ENCODE measurements around the gene PKNOX2. TPM values are rescaled to one million over a fixed set of nuclear protein-coding genes. Genes with fewer than 3 reads are reported as not detected.

Gene PKNOX2
- total and polyA plus RNA-seq, 10 of the 15 experiments (the other 5 are each of a cell fraction or from before 2014, with no cell fraction given), result not detected

DNA sequence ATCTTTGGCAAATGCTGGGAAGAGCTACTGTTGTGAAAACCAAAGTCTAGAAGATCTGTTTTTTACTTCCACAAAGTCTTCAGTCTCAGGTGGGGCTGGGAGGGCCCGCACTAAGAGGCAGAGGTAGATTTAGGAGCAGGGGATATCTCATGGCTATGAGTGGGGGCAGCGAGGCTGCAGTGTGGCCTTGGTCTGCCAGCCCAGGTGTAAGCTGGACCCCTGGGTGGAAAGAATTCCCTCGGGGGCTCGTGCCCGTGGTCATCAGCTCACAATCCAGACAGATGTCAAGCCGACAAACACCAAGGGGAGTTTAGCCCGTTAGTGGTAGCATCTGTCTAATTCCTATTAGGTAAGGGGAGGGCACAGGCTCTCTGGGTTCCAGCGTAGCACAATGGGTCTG lies 9.0 kb downstream of the PKNOX2 start (continued):
- TF ChIP-seq, protein P1, sequence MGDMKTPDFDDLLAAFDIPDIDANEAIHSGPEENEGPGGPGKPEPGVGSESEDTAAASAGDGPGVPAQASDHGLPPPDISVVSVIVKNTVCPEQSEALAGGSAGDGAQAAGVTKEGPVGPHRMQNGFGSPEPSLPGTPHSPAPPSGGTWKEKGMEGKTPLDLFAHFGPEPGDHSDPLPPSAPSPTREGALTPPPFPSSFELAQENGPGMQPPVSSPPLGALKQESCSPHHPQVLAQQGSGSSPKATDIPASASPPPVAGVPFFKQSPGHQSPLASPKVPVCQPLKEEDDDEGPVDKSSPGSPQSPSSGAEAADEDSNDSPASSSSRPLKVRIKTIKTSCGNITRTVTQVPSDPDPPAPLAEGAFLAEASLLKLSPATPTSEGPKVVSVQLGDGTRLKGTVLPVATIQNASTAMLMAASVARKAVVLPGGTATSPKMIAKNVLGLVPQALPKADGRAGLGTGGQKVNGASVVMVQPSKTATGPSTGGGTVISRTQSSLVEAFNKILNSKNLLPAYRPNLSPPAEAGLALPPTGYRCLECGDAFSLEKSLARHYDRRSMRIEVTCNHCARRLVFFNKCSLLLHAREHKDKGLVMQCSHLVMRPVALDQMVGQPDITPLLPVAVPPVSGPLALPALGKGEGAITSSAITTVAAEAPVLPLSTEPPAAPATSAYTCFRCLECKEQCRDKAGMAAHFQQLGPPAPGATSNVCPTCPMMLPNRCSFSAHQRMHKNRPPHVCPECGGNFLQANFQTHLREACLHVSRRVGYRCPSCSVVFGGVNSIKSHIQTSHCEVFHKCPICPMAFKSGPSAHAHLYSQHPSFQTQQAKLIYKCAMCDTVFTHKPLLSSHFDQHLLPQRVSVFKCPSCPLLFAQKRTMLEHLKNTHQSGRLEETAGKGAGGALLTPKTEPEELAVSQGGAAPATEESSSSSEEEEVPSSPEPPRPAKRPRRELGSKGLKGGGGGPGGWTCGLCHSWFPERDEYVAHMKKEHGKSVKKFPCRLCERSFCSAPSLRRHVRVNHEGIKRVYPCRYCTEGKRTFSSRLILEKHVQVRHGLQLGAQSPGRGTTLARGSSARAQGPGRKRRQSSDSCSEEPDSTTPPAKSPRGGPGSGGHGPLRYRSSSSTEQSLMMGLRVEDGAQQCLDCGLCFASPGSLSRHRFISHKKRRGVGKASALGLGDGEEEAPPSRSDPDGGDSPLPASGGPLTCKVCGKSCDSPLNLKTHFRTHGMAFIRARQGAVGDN (IDR thresholded peaks at IDR 0.05), result no peak

DNA sequence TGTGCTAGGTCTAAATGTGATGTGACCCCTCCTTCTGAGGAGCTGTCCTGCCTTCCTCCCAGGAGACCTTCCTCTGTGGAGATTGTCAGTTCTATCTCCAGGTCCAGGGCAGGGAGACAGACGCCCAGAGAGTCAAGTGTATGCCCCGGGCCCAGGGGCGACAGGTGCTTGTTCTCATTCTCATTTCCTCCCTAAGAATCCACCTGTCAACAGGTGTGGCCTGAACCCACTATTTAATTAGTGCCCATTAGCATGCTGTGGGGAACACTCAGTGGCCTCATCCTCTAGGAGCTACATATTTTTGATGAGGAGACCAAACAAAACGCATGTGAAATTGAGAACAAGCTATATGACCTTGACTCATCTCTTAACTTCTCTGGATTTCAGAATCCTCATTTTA lies 9.5 kb downstream of the PKNOX2 start:
- ChIA-PET POLR2A (no interaction called here), RAD21 (ENCODE audit: unreplicated experiment) (no interaction called here), SMC1A (ENCODE audit: uncharacterized antibody, unreplicated experiment) (no interaction called here), CTCF (no interaction called here)
- no peak overlapping the region for H2AFZ ChIP-seq (ENCODE audit: control insufficient read depth, low read depth, low read length)
- no peak for ATAC-seq
- intact Hi-C loops (cut with micrococcal nuclease; ENCODE audit: unreplicated experiment), result no loop called here
- in situ Hi-C loops (cut with MboI), result no loop called here
- no peaks in the 10 kb centered on the region for H3K79me2 ChIP-seq (ENCODE audit: control insufficient read depth, insufficient read depth, low read length)
- no peak for FAIRE-seq
- peaks cover 4% of the 10 kb centered on the region for H3K4me1 ChIP-seq (ENCODE audit: control insufficient read depth, insufficient read depth, low read length)
- H3K4me3 ChIP-seq, result no peak overlapping the region
- WGBS (ENCODE audit: insufficient coverage, insufficient replicate concordance, low lambda C conversion rate, missing lambda C conversion rate), result 42% methylated on average over 4 of the region's 4 CpGs
- H3K36me3 ChIP-seq (ENCODE audit: control insufficient read depth in 2 of 2, insufficient read depth in 2 of 2, low read length in 1 of 2), result no peaks in the 10 kb centered on the region
- BruUV-seq (replicated peaks), result no TSS peak
- DNase-seq (ENCODE audit: low read depth, low spot score), result no peak
- H3K4me2 ChIP-seq (ENCODE audit: control insufficient read depth, insufficient read depth), result no peak overlapping the region
- H3K9me3 ChIP-seq (replicated peaks; ENCODE audit: control insufficient read depth, insufficient read depth, low read length), result no peaks in the 10 kb centered on the region
- TF ChIP-seq RB1 (IDR thresholded peaks at IDR 0.05; ENCODE audit: borderline replicate concordance) (no peak), STAT1 (conservative IDR thresholded peaks at IDR 0.05) (no peak), SUPT20H (IDR thresholded peaks at IDR 0.05; ENCODE audit: borderline replicate concordance, control insufficient read depth, low read depth, low read length) (no peak), EZH2 (IDR thresholded peaks at IDR 0.05; ENCODE audit: borderline replicate concordance, control insufficient read depth, low read depth, low read length) (no peak)
- no peak overlapping the region for H3K27ac ChIP-seq (ENCODE audit: control insufficient read depth, insufficient read depth)
- no peak overlapping the region for H3K9ac ChIP-seq (ENCODE audit: control insufficient read depth, insufficient read depth, low read length)
- H4K20me1 ChIP-seq (ENCODE audit: control insufficient read depth, insufficient read depth), result 0 out of 2 replicates have a peak, but pooled peaks cover 3% of the 10 kb centered on the region
- H3K27me3 ChIP-seq (replicated peaks in 1 of 2; ENCODE audit: control insufficient read depth in 2 of 2, insufficient read depth in 2 of 2, low read length in 1 of 2), result peaks cover 5 to 12% of the 10 kb centered on the region in 2 experiments; a peak in 3 of 4 replicates

Data from GM12878 (cell line).